SJSA1 (cell line): ENCODE measurements around the gene HOXB8. TPM values are rescaled to one million over a fixed set of nuclear protein-coding genes. Genes with fewer than 3 reads are reported as not detected.

Experiments used
- DNase-seq, 2 experiments: peaks; one replicate each; pipeline ENCODE4 v3.0.0-alpha.2; 2015 to 2020; ENCODE audit warnings: low spot score in 2 of 2, low read depth in 1 of 2
- H3K27ac ChIP-seq: fragments of 250-450 bp; sonication (Bioruptor Pico); 2 replicates; pipeline ENCODE4 v1.5.1; 2020; ENCODE audit warnings: mild to moderate bottlenecking, moderate library complexity
- H3K27me3 ChIP-seq: fragments of 250-450 bp; sonication (Bioruptor Pico); replicated peaks from 2 replicates; pipeline ENCODE4 v1.5.1; 2020; ENCODE audit warnings: mild to moderate bottlenecking, moderate library complexity
- H3K36me3 ChIP-seq: fragments of 250-450 bp; sonication (Bioruptor Pico); 2 replicates; pipeline ENCODE4 v1.5.1; 2020; ENCODE audit warnings: mild to moderate bottlenecking
- H3K4me1 ChIP-seq: fragments of 250-450 bp; sonication (Bioruptor Pico); replicated peaks from 2 replicates; pipeline ENCODE4 v1.6.1; 2021; ENCODE audit warnings: mild to moderate bottlenecking
- H3K4me3 ChIP-seq: fragments of 250-450 bp; sonication (Bioruptor Pico); 2 replicates; pipeline ENCODE4 v1.5.1; 2020; ENCODE audit warnings: mild to moderate bottlenecking
- H3K9me3 ChIP-seq: fragments of 250-450 bp; sonication (Bioruptor Pico); replicated peaks from 2 replicates; pipeline ENCODE4 v1.5.1; 2020; ENCODE audit warnings: mild to moderate bottlenecking
- total RNA-seq: library from RNA; depleted of rRNA; stranded (reverse); fragments of >200 nt; shearing (Covaris generic); gene quantifications from 2 replicates; pipeline ENCODE4 v1.2.3, GENCODE V29; 2014

The HOXB8 gene
- total RNA-seq, 1 experiment from 2014 or later, result not detected

DNA sequence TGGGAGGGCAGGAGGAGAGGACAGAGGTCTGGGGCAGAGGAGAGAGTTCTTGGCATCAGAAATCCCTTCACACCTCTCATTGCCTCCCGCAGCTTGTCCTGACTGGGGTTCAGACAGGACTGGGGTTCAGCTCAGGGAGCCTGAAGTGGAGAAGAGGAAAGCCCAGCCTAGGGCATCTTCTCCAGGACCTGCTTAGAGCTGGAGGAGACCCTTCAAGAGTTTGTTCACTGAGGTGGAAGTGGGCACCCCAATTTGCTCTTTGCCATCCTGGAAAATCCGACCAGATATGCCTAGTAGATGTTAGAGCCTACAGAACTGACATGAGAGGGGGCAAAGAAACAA is 27.0 kb downstream of the HOXB8 start:
- Histone ChIP-seq H3K4me1 (peaks cover 23% of the 10 kb centered on the region), H3K36me3 (0 out of 2 replicates have a peak, but pooled peaks cover under 1% of the 10 kb centered on the region), H3K27ac (no peak overlapping the region), H3K27me3 (no peaks in the 10 kb centered on the region), H3K4me3 (no peak overlapping the region), H3K9me3 (no peaks in the 10 kb centered on the region)
- no peak for DNase-seq

GRCh38 chr17:48587276-48588073 is 27.6 kb downstream of the HOXB8 start:
- Histone ChIP-seq H3K4me1 (peaks cover 22% of the 10 kb centered on the region), H3K27ac (no peak overlapping the region), H3K4me3 (no peak overlapping the region), H3K27me3 (no peaks in the 10 kb centered on the region), H3K36me3 (no peaks in the 10 kb centered on the region), H3K9me3 (no peaks in the 10 kb centered on the region)
- DNase-seq, result no peak

GRCh38 chr17:48586355-48587258 is 28.5 kb downstream of the HOXB8 start:
- Histone ChIP-seq H3K4me3 (no peak overlapping the region), H3K4me1 (peaks cover 22% of the 10 kb centered on the region), H3K36me3 (no peaks in the 10 kb centered on the region), H3K27ac (no peak overlapping the region), H3K27me3 (no peaks in the 10 kb centered on the region), H3K9me3 (no peaks in the 10 kb centered on the region)
- DNase-seq, result no peak

DNA sequence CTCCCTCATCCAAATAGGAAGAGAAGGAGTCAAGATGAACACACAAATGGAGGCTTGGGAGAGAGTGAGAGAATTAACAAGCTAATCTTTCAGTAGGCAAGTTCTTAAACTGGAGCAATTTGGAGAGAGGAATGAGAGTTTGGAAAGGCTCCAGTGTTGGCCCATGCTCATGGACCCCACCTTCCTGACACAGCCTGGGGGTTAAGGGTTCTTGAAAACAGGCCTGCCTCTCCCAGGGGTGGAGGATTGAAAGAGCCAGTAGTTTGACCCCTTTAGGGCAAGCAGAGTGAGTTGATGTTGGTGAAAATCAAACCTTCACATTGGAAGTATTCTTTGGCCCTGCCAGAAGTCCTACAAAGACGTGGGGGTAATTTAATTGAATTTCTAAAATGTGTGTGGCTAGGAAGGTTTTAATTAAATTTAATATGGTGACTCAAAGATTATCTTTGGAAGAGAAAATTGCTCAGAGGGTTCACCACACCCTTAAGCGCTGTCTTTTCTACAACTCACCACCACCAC is 30.8 kb downstream of the HOXB8 start:
- no peak overlapping the region for H3K4me3 ChIP-seq
- H3K36me3 ChIP-seq, result no peaks in the 10 kb centered on the region
- no peaks in the 10 kb centered on the region for H3K9me3 ChIP-seq
- peaks cover 22% of the 10 kb centered on the region for H3K4me1 ChIP-seq
- H3K27me3 ChIP-seq, result no peaks in the 10 kb centered on the region
- no peak overlapping the region for H3K27ac ChIP-seq
- DNase-seq, result no peak

- no peak overlapping the region for H3K4me3 ChIP-seq
- no peaks in the 10 kb centered on the region for H3K36me3 ChIP-seq
- DNase-seq, result no peak
- peaks cover 24% of the 10 kb centered on the region for H3K4me1 ChIP-seq
- no peaks in the 10 kb centered on the region for H3K27me3 ChIP-seq
- H3K27ac ChIP-seq, result no peak overlapping the region
- no peaks in the 10 kb centered on the region for H3K9me3 ChIP-seq
Observed at GRCh38 chr17:48583708-48584222, 31.3 kb downstream of the HOXB8 start.

DNA sequence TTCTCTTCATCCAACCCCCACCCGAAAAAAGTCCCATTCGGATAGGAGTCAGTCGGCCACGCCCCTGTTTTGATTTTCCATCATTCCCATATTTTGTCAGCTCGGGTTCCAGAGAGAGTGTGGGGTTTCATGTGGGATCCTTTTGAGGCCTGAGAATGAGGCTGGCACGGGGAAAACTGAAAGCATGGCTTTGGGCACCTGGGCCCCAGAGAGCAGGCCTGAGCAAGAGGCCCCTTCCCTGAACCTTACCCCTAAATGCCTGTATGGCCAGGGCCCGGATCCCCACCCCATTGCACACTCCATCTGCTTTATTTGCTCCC is 32.4 kb downstream of the HOXB8 start:
- H3K4me3 ChIP-seq, result no peak overlapping the region
- H3K4me1 ChIP-seq, result peaks cover 25% of the 10 kb centered on the region
- H3K27me3 ChIP-seq, result no peaks in the 10 kb centered on the region
- no peak overlapping the region for H3K27ac ChIP-seq
- no peaks in the 10 kb centered on the region for H3K9me3 ChIP-seq
- DNase-seq, result no peak
- H3K36me3 ChIP-seq, result no peaks in the 10 kb centered on the region

- Histone ChIP-seq H3K36me3 (peaks cover 3% of the 10 kb centered on the region; the same call in 1 of the 2 replicates), H3K27me3 (no peaks in the 10 kb centered on the region), H3K27ac (no peak overlapping the region), H3K9me3 (no peaks in the 10 kb centered on the region), H3K4me3 (no peak overlapping the region), H3K4me1 (peaks cover 29% of the 10 kb centered on the region)
- DNase-seq, result no peak
Observed at GRCh38 chr17:48579760-48580554, 35.1 kb downstream of the HOXB8 start.

DNA sequence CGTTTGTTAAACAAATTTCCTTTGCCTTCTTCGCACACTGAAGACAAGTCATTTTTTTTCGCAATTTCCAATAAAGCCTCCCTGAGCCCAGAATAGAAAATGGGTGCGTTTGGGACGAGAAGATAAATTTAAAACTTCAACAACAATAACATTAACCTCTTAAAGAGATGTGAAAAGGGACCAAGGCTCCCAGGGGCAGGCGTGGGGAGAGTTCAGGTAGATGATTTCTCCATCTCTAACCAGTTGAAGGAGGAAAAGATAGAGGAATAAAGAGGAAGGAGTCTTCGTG is 35.7 kb downstream of the HOXB8 start:
- no peak overlapping the region for H3K4me3 ChIP-seq
- no peak overlapping the region for H3K27ac ChIP-seq
- peaks cover 3% of the 10 kb centered on the region; the same call in 1 of the 2 replicates for H3K36me3 ChIP-seq
- H3K4me1 ChIP-seq, result peaks cover 33% of the 10 kb centered on the region
- no peaks in the 10 kb centered on the region for H3K27me3 ChIP-seq
- no peaks in the 10 kb centered on the region for H3K9me3 ChIP-seq
- DNase-seq, result no peak

GRCh38 chr17:48578616-48579470 is 36.2 kb downstream of the HOXB8 start:
- no peak for DNase-seq
- Histone ChIP-seq H3K27ac (no peak overlapping the region), H3K9me3 (no peaks in the 10 kb centered on the region), H3K27me3 (no peaks in the 10 kb centered on the region), H3K36me3 (peaks cover 3% of the 10 kb centered on the region; the same call in 1 of the 2 replicates), H3K4me3 (peak overlapping the region; percentile 63), H3K4me1 (peaks cover 33% of the 10 kb centered on the region)

GRCh38 chr17:48577946-48578615 is 37.0 kb downstream of the HOXB8 start, which contains the start of gene HOXB4:
TSS of gene HOXB4 (minus strand) at chr17:48578350. CDS start at chr17:48578319, 31 bp downstream.
- H3K9me3 ChIP-seq, result no peaks in the 10 kb centered on the region
- H3K4me3 ChIP-seq, result peak within 1 kb of the TSS; percentile 63
- peak; percentile 78 to 83 for DNase-seq
- H3K4me1 ChIP-seq, result peaks cover 33% of the 10 kb centered on the region
- peaks cover 3% of the 10 kb centered on the region; the same call in 1 of the 2 replicates for H3K36me3 ChIP-seq
- H3K27me3 ChIP-seq, result no peaks in the 10 kb centered on the region
- H3K27ac ChIP-seq, result peak within 1 kb of the TSS; percentile 37; the same call in 1 of the 2 replicates

- no peaks in the 10 kb centered on the region for H3K9me3 ChIP-seq
- peak in 1 of 2 experiments; percentile 47 for DNase-seq
- peaks cover 3% of the 10 kb centered on the region; the same call in 1 of the 2 replicates for H3K36me3 ChIP-seq
- no peaks in the 10 kb centered on the region for H3K27me3 ChIP-seq
- H3K4me1 ChIP-seq, result peaks cover 33% of the 10 kb centered on the region
- H3K27ac ChIP-seq, result no peak overlapping the region
- H3K4me3 ChIP-seq, result peak overlapping the region; percentile 63
Observed at GRCh38 chr17:48577330-48577945, 37.7 kb downstream of the HOXB8 start.
